Left lung (tissue), 10 donors: ENCODE results near the gene COX11. TPM values are rescaled to one million over a fixed set of nuclear protein-coding genes. Genes with fewer than 3 reads are reported as not detected.

Experiments
- ATAC-seq: fragments of 200-7000 bp; cut with Tn5 transposase; one replicate; pipeline ENCODE4 v1.9.1; 2020; ENCODE audit warnings: moderate library complexity
- DNase-seq, 4 donors: peaks; one replicate each; pipeline ENCODE4 v3.0.0-alpha.2; 2013 to 2020
- H3K27ac ChIP-seq, 2 donors: fragments of 200-600 bp; sonication (generic) in 1 of 2; one replicate each; pipeline versions ENCODE4 v1.5.0 to v1.8.0; 2020 to 2021
- H3K27me3 ChIP-seq, 2 donors: fragments of 200-600 bp; sonication (generic) in 1 of 2; one replicate each; pipeline versions ENCODE4 v1.5.0 to v1.8.0; 2020 to 2021
- H3K36me3 ChIP-seq, 2 donors: fragments of 200-600 bp; sonication (generic) in 1 of 2; one replicate each; pipeline versions ENCODE4 v1.5.0 to v1.8.0; 2020 to 2021
- H3K4me1 ChIP-seq, 2 donors: fragments of 200-600 bp; one replicate each; pipeline ENCODE4 v1.8.0; 2021
- H3K4me3 ChIP-seq, 2 donors: fragments of 200-600 bp; sonication (generic) in 1 of 2; one replicate each; pipeline versions ENCODE4 v1.5.0 to v1.8.0; 2020 to 2021; ENCODE audit warnings: mild to moderate bottlenecking in 1 of 2
- H3K9me3 ChIP-seq, 2 donors: fragments of 200-600 bp; sonication (generic) in 1 of 2; one replicate each; pipeline versions ENCODE4 v1.5.0 to v1.8.0; 2020 to 2021
- CTCF ChIP-seq, 2 donors: fragments of 200-600 bp; sonication (generic) in 1 of 2; IDR thresholded peaks; one replicate each; pipeline versions ENCODE4 v1.5.0 to v1.8.0; 2021; ENCODE audit warnings: antibody characterized with exemption in 2 of 2
- intact Hi-C, 2 donors: fragments of 100-400 bp; cut with DNase I; formaldehyde crosslinking; loops; one replicate each; pipeline versions ENCODE4 v1.11.2 to v1.14.2; 2022
- polyA plus RNA-seq, 6 donors: library from polyadenylated mRNA; unstranded; fragments of 120-200 nt; gene quantifications; one replicate each; pipeline ENCODE4 v1.2.1, GENCODE V29; 2013; ENCODE audit not compliant: insufficient read length in 6 of 6
- total RNA-seq, 2 donors: library from RNA; stranded (reverse); fragmentation: NEBNext Ultra II Directional; extraction: Animal tissue kit (Norgen Biotek cat#: 25700); gene quantifications; one replicate each; pipeline ENCODE4 v1.2.1, GENCODE V29; 2021
- donor health status: DM: no; HTN: yes; CAD: no.
- donor health status: DM: no; HTN: no; CAD: no.

Gene COX11
- total and polyA plus RNA-seq, 8 donors: 39.0 to 99.4 (median 86.2) TPM

- no peak for TF ChIP-seq CTCF (IDR thresholded peaks at IDR 0.05)
Measured at GRCh38 chr17:55002458-55002857, 34.0 kb upstream of the COX11 start.

GRCh38 chr17:54996441-54996840 is 28.0 kb upstream of the COX11 start:
- Histone ChIP-seq H3K27me3 (no peaks in the 10 kb centered on the region), H3K36me3 (peaks cover 0 to 8% of the 10 kb centered on the region in 2 donors), H3K4me3 (no peak overlapping the region), H3K4me1 (no peaks in the 10 kb centered on the region), H3K27ac (no peak overlapping the region), H3K9me3 (no peaks in the 10 kb centered on the region)
- ATAC-seq (no peak), DNase-seq (no peak)
- TF ChIP-seq CTCF (IDR thresholded peaks at IDR 0.05): no peak
- intact Hi-C loops: loop anchor here in 1 of 2 donors (10.0 kb wide), 1 partner anchor 348 kb away; no protein-coding TSS in a partner anchor

More at GRCh38 chr17:55002458-55002857, 34.0 kb upstream of the COX11 start:
- no peaks in the 10 kb centered on the region for H3K9me3 ChIP-seq
- no peak for DNase-seq
- no peaks in the 10 kb centered on the region for H3K4me1 ChIP-seq
- peaks cover 0 to 8% of the 10 kb centered on the region in 2 donors for H3K36me3 ChIP-seq
- no peaks in the 10 kb centered on the region for H3K27me3 ChIP-seq
- H3K4me3 ChIP-seq: no peak overlapping the region
- ATAC-seq: no peak
- no peak overlapping the region for H3K27ac ChIP-seq
- intact Hi-C loops: no loop called here

GRCh38 chr17:54992797-54993639 is 24.6 kb upstream of the COX11 start:
- TF ChIP-seq CTCF (IDR thresholded peaks at IDR 0.05): peak; percentile 52 to 55
- ATAC-seq: peak; percentile 90
- Histone ChIP-seq H3K36me3 (no peaks in the 10 kb centered on the region), H3K4me1 (no peaks in the 10 kb centered on the region), H3K27me3 (no peaks in the 10 kb centered on the region), H3K9me3 (no peaks in the 10 kb centered on the region), H3K4me3 (no peak overlapping the region), H3K27ac (no peak overlapping the region)
- DNase-seq: peak in 2 of 4 donors; percentile 37 to 61
- intact Hi-C loops: loop anchor here in 1 of 2 donors (10.0 kb wide), 1 partner anchor 352 kb away; no protein-coding TSS in a partner anchor

GRCh38 chr17:54991567-54991966 is 23.1 kb upstream of the COX11 start:
- Histone ChIP-seq H3K4me3 (no peak overlapping the region), H3K4me1 (no peaks in the 10 kb centered on the region), H3K27me3 (no peaks in the 10 kb centered on the region), H3K27ac (no peak overlapping the region), H3K36me3 (no peaks in the 10 kb centered on the region), H3K9me3 (no peaks in the 10 kb centered on the region)
- intact Hi-C loops: loop anchor here in 1 of 2 donors (10.0 kb wide), 1 partner anchor 353 kb away; no protein-coding TSS in a partner anchor
- no peak for TF ChIP-seq CTCF (IDR thresholded peaks at IDR 0.05)
- ATAC-seq: no peak
- DNase-seq: no peak

GRCh38 chr17:54990118-54990517 is 21.7 kb upstream of the COX11 start:
- Histone ChIP-seq H3K9me3 (no peaks in the 10 kb centered on the region), H3K36me3 (no peaks in the 10 kb centered on the region), H3K4me1 (no peaks in the 10 kb centered on the region), H3K4me3 (no peak overlapping the region), H3K27ac (no peak overlapping the region), H3K27me3 (no peaks in the 10 kb centered on the region)
- ATAC-seq (no peak), DNase-seq (no peak)
- intact Hi-C loops: loop anchor here in 1 of 2 donors (10.0 kb wide), 1 partner anchor 355 kb away; no protein-coding TSS in a partner anchor
- TF ChIP-seq CTCF (IDR thresholded peaks at IDR 0.05): no peak
